HCT116 (cell line): Measurements from ENCODE around the gene LYG2. TPM values are rescaled to one million over a fixed set of nuclear protein-coding genes. Genes with fewer than 3 reads are reported as not detected.
"Not testable (repeated sequence)": the region's sequence is repeated elsewhere in the genome, so short reads cannot be mapped to it uniquely, and the experiment has no call there.

ENCODE experiments used
- ATAC-seq: fragments of 200-7000 bp; cut with Tn5 transposase; 2 replicates; pipeline ENCODE4 v1.9.1; 2020; ENCODE audit warnings: mild to moderate bottlenecking, moderate library complexity
- BruUV-seq: library from RNA; stranded (reverse); fragments of 400-500 nt; replicated peaks from 2 replicates; lab custom pipeline; 2021; lab: Mats Ljungman, UMichigan
- CTCF ChIA-PET: fragments of 300-600 bp; sonication (Branson Sonifier 250); formaldehyde crosslinking; loops from one replicate; lab custom pipeline; 2021; ENCODE audit warnings: antibody characterized with exemption; lab: Charles Lee
- POLR2A ChIA-PET: fragments of 300-600, 350-600 bp; sonication (Branson Sonifier 250); formaldehyde crosslinking; loops from one replicate; lab custom pipeline; 2021; ENCODE audit warnings: antibody characterized with exemption; lab: Charles Lee
- RAD21 ChIA-PET, 2 experiments: fragments of 300-600 bp; sonication (Branson Sonifier 250); formaldehyde crosslinking; loops; one replicate each; lab custom pipeline; 2023; ENCODE audit warnings: low total read pairs in 2 of 2; ENCODE audit not compliant: uncharacterized antibody in 2 of 2, unreplicated experiment in 2 of 2, low non-redundant PET in 1 of 2; lab: Charles Lee
- DNase-seq: peaks from one replicate; pipeline ENCODE4 v3.0.0-alpha.2; 2010; ENCODE audit warnings: low read depth, low spot score
- H2AFZ ChIP-seq: fragments of 200-600 bp; shearing (Covaris generic), sonication (generic); 2 replicates; pipeline ENCODE4 v1.6.1; 2017; ENCODE audit warnings: low read depth, mixed run types, mixed read lengths, antibody characterized with exemption, low read length; ENCODE audit not compliant: poor library complexity, severe bottlenecking
- H3K27ac ChIP-seq: 2 replicates; pipeline ENCODE4 v1.5.1; 2012; ENCODE audit warnings: low read depth, low read length
- H3K27me3 ChIP-seq: fragments of 200-600 bp; sonication (generic); 2 replicates; pipeline ENCODE4 v1.6.1; 2016; ENCODE audit warnings: mixed run types, low read length, mixed read lengths; ENCODE audit not compliant: insufficient read depth
- H3K36me3 ChIP-seq, 2 experiments: fragments of 200-500 bp in 1 of 2; fragments of 200-600 bp in 1 of 2; sonication (Bioruptor generic) in 1 of 2; sonication (generic) in 1 of 2; 2 replicates each; pipeline versions ENCODE4 v1.5.1 to v1.6.1; 2014 to 2016; ENCODE audit warnings: low read length in 2 of 2, inconsistent platforms in 1 of 2, mixed read lengths in 1 of 2, mixed run types in 1 of 2; ENCODE audit not compliant: insufficient read depth in 2 of 2, control insufficient read depth in 1 of 2
- H3K4me1 ChIP-seq, 2 experiments: fragments of 200-600 bp in 1 of 2; sonication (generic) in 1 of 2; 2 replicates each; pipeline versions ENCODE4 v1.5.1 to v1.6.1; 2012 to 2017; ENCODE audit warnings: low read length in 2 of 2, inconsistent platforms in 1 of 2, mild to moderate bottlenecking in 1 of 2, mixed read lengths in 1 of 2, mixed run types in 1 of 2, moderate library complexity in 1 of 2; ENCODE audit not compliant: insufficient read depth in 2 of 2, control insufficient read depth in 1 of 2
- H3K4me2 ChIP-seq: fragments of 200-600 bp; sonication (generic); 2 replicates; pipeline ENCODE4 v1.6.1; 2017; ENCODE audit warnings: mixed run types, low read length, mixed read lengths
- H3K4me3 ChIP-seq, 2 experiments: fragments of 200-600 bp in 1 of 2; sonication (generic) in 1 of 2; replicated peaks in 1 of 2; 2 replicates each; pipeline ENCODE4 v1.5.1; 2011 to 2016; ENCODE audit warnings: low read length in 2 of 2, control low read depth in 1 of 2, low read depth in 1 of 2, mild to moderate bottlenecking in 1 of 2, mixed read lengths in 1 of 2, mixed run types in 1 of 2
- H3K79me2 ChIP-seq: fragments of 200-600 bp; sonication (generic); 2 replicates; pipeline ENCODE4 v1.6.1; 2017; ENCODE audit warnings: mild to moderate bottlenecking, mixed run types, low read length, moderate library complexity, mixed read lengths; ENCODE audit not compliant: insufficient read depth
- H3K9ac ChIP-seq: fragments of 200-600 bp; sonication (generic); 2 replicates; pipeline ENCODE4 v1.6.1; 2016; ENCODE audit warnings: low read length, mixed read lengths
- H3K9me2 ChIP-seq: fragments of 200-600 bp; sonication (generic), shearing (Covaris generic); 2 replicates; pipeline ENCODE4 v1.6.1; 2017; ENCODE audit warnings: mixed run types, mild to moderate bottlenecking, moderate library complexity; ENCODE audit not compliant: insufficient read depth
- H3K9me3 ChIP-seq, 2 experiments: fragments of 200-500 bp in 1 of 2; fragments of 200-600 bp in 1 of 2; sonication (Bioruptor generic) in 1 of 2; sonication (generic) in 1 of 2; 2 replicates each; pipeline ENCODE4 v1.6.1; 2014 to 2017; ENCODE audit warnings: low read length in 2 of 2, mixed read lengths in 2 of 2, inconsistent platforms in 1 of 2, low read depth in 1 of 2, mild to moderate bottlenecking in 1 of 2, mixed run types in 1 of 2, moderate library complexity in 1 of 2; ENCODE audit not compliant: control insufficient read depth in 1 of 2, insufficient read depth in 1 of 2
- H4K20me1 ChIP-seq: fragments of 200-600 bp; sonication (generic), shearing (Covaris generic); 2 replicates; pipeline ENCODE4 v1.6.1; 2017; ENCODE audit warnings: mixed run types, mild to moderate bottlenecking, moderate library complexity; ENCODE audit not compliant: insufficient read depth
- CEBPB ChIP-seq: IDR thresholded peaks from 2 replicates; pipeline ENCODE4 v1.6.1; 2012; ENCODE audit warnings: low read depth
- CTCF ChIP-seq, 3 experiments: fragments of 200-600 bp in 1 of 3; sonication (generic) in 1 of 3; IDR thresholded peaks in 2 of 3; conservative IDR thresholded peaks in 1 of 3; 2 replicates each; pipeline ENCODE4 v1.5.1; 2012 to 2017; ENCODE audit warnings: low read depth in 2 of 3, low read length in 2 of 3, antibody characterized with exemption in 1 of 3, borderline replicate concordance in 1 of 3, control low read depth in 1 of 3, mild to moderate bottlenecking in 1 of 3, mixed read lengths in 1 of 3, mixed run types in 1 of 3, moderate library complexity in 1 of 3; ENCODE audit not compliant: insufficient read depth in 1 of 3
- MAX ChIP-seq: IDR thresholded peaks from 2 replicates; pipeline ENCODE4 v1.6.1; 2012
- POLR2A ChIP-seq: IDR thresholded peaks from 2 replicates; pipeline ENCODE4 v1.7.0; 2011; ENCODE audit warnings: borderline replicate concordance; ENCODE audit not compliant: insufficient read depth, insufficient read length; ENCODE audit errors: extremely low read depth
- RAD21 ChIP-seq: IDR thresholded peaks from 2 replicates; pipeline ENCODE4 v1.6.1; 2012; ENCODE audit warnings: low read depth, mild to moderate bottlenecking
- REST ChIP-seq: IDR thresholded peaks from 2 replicates; pipeline ENCODE4 v1.6.1; 2012; ENCODE audit warnings: low read depth
- SIN3A ChIP-seq: IDR thresholded peaks from 2 replicates; pipeline ENCODE4 v1.6.1; 2012; ENCODE audit warnings: low read depth
- SP1 ChIP-seq: IDR thresholded peaks from 2 replicates; pipeline ENCODE4 v1.6.1; 2012; ENCODE audit warnings: low read depth
- YY1 ChIP-seq: IDR thresholded peaks from 2 replicates; pipeline ENCODE4 v1.6.1; 2011; ENCODE audit warnings: low read length, low read depth, moderate library complexity, mild to moderate bottlenecking; ENCODE audit not compliant: insufficient replicate concordance; ENCODE audit errors: extremely low read depth
- ZFX ChIP-seq: fragments of 450-650 bp; IDR thresholded peaks from 2 replicates; pipeline ENCODE4 v1.6.1; 2017
- ZNF274 ChIP-seq: fragments of 200-500 bp; sonication (Bioruptor generic); IDR thresholded peaks from 2 replicates; pipeline ENCODE4 v1.6.1; 2014; ENCODE audit warnings: mild to moderate bottlenecking, low read depth, low read length, inconsistent platforms
- intact Hi-C: fragments of 100-400 bp; cut with micrococcal nuclease; formaldehyde crosslinking; loops from 2 replicates; pipeline ENCODE4 v1.10.0; 2022
- total RNA-seq: library from RNA; stranded (reverse); gene quantifications from one replicate; pipeline ENCODE4 v1.2.1, GENCODE V29; 2021; ENCODE audit not compliant: unreplicated experiment

LYG2 gene
- total RNA-seq, 1 experiment from 2014 or later: 0.27 TPM

GRCh38 chr2:99198103-99198841 is 57.2 kb downstream of the LYG2 start:
- DNase-seq (no peak), ATAC-seq (no peak)
- H2AFZ ChIP-seq: no peak overlapping the region
- POLR2A ChIA-PET: no interaction called here
- H3K9ac ChIP-seq: no peak overlapping the region
- intact Hi-C loops: no loop called here
- RAD21 ChIA-PET: no interaction called here
- no peaks in the 10 kb centered on the region for H3K9me2 ChIP-seq
- no peaks in the 10 kb centered on the region for H3K79me2 ChIP-seq
- BruUV-seq: no TSS peak
- no peak overlapping the region for H3K4me2 ChIP-seq
- H3K4me1 ChIP-seq: no peaks in the 10 kb centered on the region
- H3K36me3 ChIP-seq: peaks cover 16 to 17% of the 10 kb centered on the region in 2 experiments; a peak in 3 of 4 replicates
- TF ChIP-seq SIN3A (no peak), ZNF274 (no peak), REST (no peak), MAX (no peak), SP1 (no peak), RAD21 (no peak), POLR2A (no peak), CTCF (IDR thresholded peaks at IDR 0.05 in 2 of 3, conservative IDR thresholded peaks at IDR 0.05 in 1 of 3; ENCODE audit: borderline replicate concordance in 1 of 3, insufficient read depth in 1 of 3, low read depth in 2 of 3, low read length in 2 of 3) (no peak), CEBPB (no peak), YY1 (no peak), ZFX (no peak)
- H3K4me3 ChIP-seq: no peak overlapping the region
- CTCF ChIA-PET: no interaction called here
- H3K27me3 ChIP-seq: no peaks in the 10 kb centered on the region
- no peaks in the 10 kb centered on the region for H3K9me3 ChIP-seq
- no peaks in the 10 kb centered on the region for H4K20me1 ChIP-seq
- no peak overlapping the region for H3K27ac ChIP-seq

- RAD21 ChIA-PET, H3K4me1 ChIP-seq, H3K9ac ChIP-seq, POLR2A ChIA-PET, H4K20me1 ChIP-seq, H3K9me2 ChIP-seq, H3K4me2 ChIP-seq, intact Hi-C loops, DNase-seq, ATAC-seq, H3K4me3 ChIP-seq, H2AFZ ChIP-seq, H3K27me3 ChIP-seq, CTCF ChIA-PET, H3K27ac ChIP-seq, BruUV-seq, H3K9me3 ChIP-seq: not testable (repeated sequence)
- peaks cover 31% of the 10 kb centered on the region in 2 experiments; a peak in 3 of 4 replicates for H3K36me3 ChIP-seq
- H3K79me2 ChIP-seq: peaks cover 36% of the 10 kb centered on the region
Observed at GRCh38 chr2:99192364-99192763, 63.1 kb downstream of the LYG2 start.
